Activated naive CD8-positive, alpha-beta T cell treated with anti-CD3 and anti-CD28 coated beads, Interleukin-2, amount 50 U/mL, for 24 hours (primary cell): ENCODE results near the gene CCDC102A.

Source experiments
- ATAC-seq: fragments of 150-1000 bp; cut with Tn5 transposase; one replicate; pipeline ENCODE4 v1.10.0; 2021
- DNase-seq: peaks from one replicate; pipeline ENCODE4 v3.0.0; 2021
- H3K27ac Mint-ChIP-seq: one replicate; pipeline ENCODE4 v1.8.0; 2021; ENCODE audit warnings: mild to moderate bottlenecking, mixed read lengths
- H3K27me3 Mint-ChIP-seq: one replicate; pipeline ENCODE4 v1.8.0; 2021; ENCODE audit warnings: mixed read lengths
- H3K36me3 Mint-ChIP-seq: one replicate; pipeline ENCODE4 v1.8.0; 2021; ENCODE audit warnings: low read depth, mixed read lengths
- H3K4me1 Mint-ChIP-seq: one replicate; pipeline ENCODE4 v1.8.0; 2021; ENCODE audit warnings: mixed read lengths
- H3K4me3 Mint-ChIP-seq: one replicate; pipeline ENCODE4 v1.8.0; 2021; ENCODE audit warnings: mild to moderate bottlenecking, moderate library complexity, mixed read lengths
- H3K9me3 Mint-ChIP-seq: one replicate; pipeline ENCODE4 v1.8.0; 2021; ENCODE audit warnings: mixed read lengths

The CCDC102A gene

DNA sequence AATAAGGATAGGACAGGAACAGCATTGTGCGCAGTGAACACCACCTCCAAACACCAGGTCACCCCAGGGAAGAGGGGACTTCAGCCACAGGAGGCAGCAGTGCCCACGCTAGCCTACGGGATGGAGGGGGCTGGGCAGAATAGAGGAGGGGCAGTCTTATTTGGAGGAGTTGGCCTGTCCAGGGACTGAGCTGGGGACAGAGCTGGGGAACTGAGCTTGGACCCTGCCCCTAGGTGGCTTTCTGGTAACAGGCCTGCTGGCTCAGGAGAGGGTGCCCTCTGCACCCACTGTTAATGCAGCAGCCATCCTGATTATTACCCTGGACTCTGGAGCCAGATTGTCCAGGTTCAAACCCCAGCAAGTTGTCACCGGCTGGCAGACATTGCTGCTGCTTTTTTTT, 9.3 kb downstream of the CCDC102A start:
- H3K9me3 Mint-ChIP-seq, result no peaks in the 10 kb centered on the region
- ATAC-seq (no peak), DNase-seq (no peak)
- H3K4me1 Mint-ChIP-seq, result peaks cover 29% of the 10 kb centered on the region
- H3K27ac Mint-ChIP-seq, result peak overlapping the region; percentile 31
- no peak overlapping the region for H3K4me3 Mint-ChIP-seq
- peaks cover 5% of the 10 kb centered on the region for H3K36me3 Mint-ChIP-seq
- no peaks in the 10 kb centered on the region for H3K27me3 Mint-ChIP-seq

DNA sequence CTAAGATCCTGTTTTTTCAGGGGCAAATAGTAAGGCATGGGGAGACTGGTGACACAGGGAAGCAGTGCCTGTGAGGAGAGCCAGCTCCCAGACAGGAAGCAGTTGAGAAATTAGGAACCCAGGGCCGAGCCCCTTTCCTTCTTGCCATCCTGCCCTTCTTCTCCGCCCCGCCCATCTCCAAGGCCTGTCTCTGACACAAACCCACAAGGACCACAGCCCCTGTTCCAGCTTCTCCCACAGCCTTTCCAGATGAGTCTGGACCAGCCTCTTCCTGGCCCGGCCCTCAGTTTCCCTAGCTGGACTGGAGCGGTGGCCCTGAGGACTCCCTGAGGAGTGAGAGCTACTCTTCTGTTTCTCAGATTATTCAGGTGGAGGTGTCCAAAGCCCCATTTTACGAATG, 9.9 kb downstream of the CCDC102A start:
- Mint-ChIP-seq H3K4me3 (no peak overlapping the region), H3K4me1 (peaks cover 24% of the 10 kb centered on the region), H3K27ac (peak overlapping the region; percentile 31), H3K36me3 (peaks cover 5% of the 10 kb centered on the region), H3K27me3 (no peaks in the 10 kb centered on the region), H3K9me3 (no peaks in the 10 kb centered on the region)
- DNase-seq, result no peak
- ATAC-seq, result no peak

- H3K27me3 Mint-ChIP-seq, result no peaks in the 10 kb centered on the region
- no peak overlapping the region for H3K27ac Mint-ChIP-seq
- peaks cover 17% of the 10 kb centered on the region for H3K4me1 Mint-ChIP-seq
- no peaks in the 10 kb centered on the region for H3K9me3 Mint-ChIP-seq
- DNase-seq (no peak), ATAC-seq (no peak)
- peaks cover 5% of the 10 kb centered on the region for H3K36me3 Mint-ChIP-seq
- no peak overlapping the region for H3K4me3 Mint-ChIP-seq
Measured at GRCh38 chr16:57525761-57526160, 10.6 kb downstream of the CCDC102A start.

- Mint-ChIP-seq H3K36me3 (peaks cover 3% of the 10 kb centered on the region), H3K4me1 (no peaks in the 10 kb centered on the region), H3K27ac (no peak overlapping the region), H3K27me3 (no peaks in the 10 kb centered on the region), H3K9me3 (no peaks in the 10 kb centered on the region), H3K4me3 (no peak overlapping the region)
- no peak for ATAC-seq
- DNase-seq, result no peak
Measured at GRCh38 chr16:57522960-57523359, 13.4 kb downstream of the CCDC102A start.

- Mint-ChIP-seq H3K4me3 (no peak overlapping the region), H3K4me1 (no peaks in the 10 kb centered on the region), H3K27ac (no peak overlapping the region), H3K27me3 (no peaks in the 10 kb centered on the region), H3K9me3 (no peaks in the 10 kb centered on the region), H3K36me3 (peaks cover 3% of the 10 kb centered on the region)
- ATAC-seq (peak; percentile 84), DNase-seq (peak; percentile 86)
Measured at GRCh38 chr16:57519796-57520360, 16.5 kb downstream of the CCDC102A start.

- H3K4me3 Mint-ChIP-seq, result no peak overlapping the region
- DNase-seq (no peak), ATAC-seq (no peak)
- H3K9me3 Mint-ChIP-seq, result no peaks in the 10 kb centered on the region
- H3K4me1 Mint-ChIP-seq, result no peaks in the 10 kb centered on the region
- H3K27ac Mint-ChIP-seq, result no peak overlapping the region
- no peaks in the 10 kb centered on the region for H3K27me3 Mint-ChIP-seq
- peaks cover 3% of the 10 kb centered on the region for H3K36me3 Mint-ChIP-seq
Measured at GRCh38 chr16:57518922-57519321, 17.4 kb downstream of the CCDC102A start.

DNA sequence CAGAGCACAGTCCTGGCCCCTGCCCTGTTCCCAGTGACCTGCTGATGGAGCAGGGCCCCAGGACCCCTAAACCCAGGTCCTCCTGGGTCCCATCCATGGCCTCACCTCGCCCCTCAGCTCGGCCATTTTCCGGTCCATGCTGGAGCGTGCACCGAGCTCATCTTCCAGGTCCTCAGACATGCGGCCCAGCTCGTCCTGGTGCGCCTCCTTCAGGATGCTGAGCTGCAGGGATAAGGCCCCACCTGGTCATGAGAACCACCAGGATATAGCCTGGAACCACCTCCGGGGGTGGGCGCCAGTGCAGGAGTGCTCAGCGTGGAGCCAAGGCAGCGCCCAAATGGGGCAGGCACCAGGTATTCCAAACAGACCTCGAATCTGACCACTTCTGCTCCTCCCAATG, 17.9 kb downstream of the CCDC102A start:
- Mint-ChIP-seq H3K27ac (no peak overlapping the region), H3K4me1 (no peaks in the 10 kb centered on the region), H3K36me3 (peaks cover 3% of the 10 kb centered on the region), H3K9me3 (no peaks in the 10 kb centered on the region), H3K4me3 (no peak overlapping the region), H3K27me3 (no peaks in the 10 kb centered on the region)
- ATAC-seq (no peak), DNase-seq (no peak)

DNA sequence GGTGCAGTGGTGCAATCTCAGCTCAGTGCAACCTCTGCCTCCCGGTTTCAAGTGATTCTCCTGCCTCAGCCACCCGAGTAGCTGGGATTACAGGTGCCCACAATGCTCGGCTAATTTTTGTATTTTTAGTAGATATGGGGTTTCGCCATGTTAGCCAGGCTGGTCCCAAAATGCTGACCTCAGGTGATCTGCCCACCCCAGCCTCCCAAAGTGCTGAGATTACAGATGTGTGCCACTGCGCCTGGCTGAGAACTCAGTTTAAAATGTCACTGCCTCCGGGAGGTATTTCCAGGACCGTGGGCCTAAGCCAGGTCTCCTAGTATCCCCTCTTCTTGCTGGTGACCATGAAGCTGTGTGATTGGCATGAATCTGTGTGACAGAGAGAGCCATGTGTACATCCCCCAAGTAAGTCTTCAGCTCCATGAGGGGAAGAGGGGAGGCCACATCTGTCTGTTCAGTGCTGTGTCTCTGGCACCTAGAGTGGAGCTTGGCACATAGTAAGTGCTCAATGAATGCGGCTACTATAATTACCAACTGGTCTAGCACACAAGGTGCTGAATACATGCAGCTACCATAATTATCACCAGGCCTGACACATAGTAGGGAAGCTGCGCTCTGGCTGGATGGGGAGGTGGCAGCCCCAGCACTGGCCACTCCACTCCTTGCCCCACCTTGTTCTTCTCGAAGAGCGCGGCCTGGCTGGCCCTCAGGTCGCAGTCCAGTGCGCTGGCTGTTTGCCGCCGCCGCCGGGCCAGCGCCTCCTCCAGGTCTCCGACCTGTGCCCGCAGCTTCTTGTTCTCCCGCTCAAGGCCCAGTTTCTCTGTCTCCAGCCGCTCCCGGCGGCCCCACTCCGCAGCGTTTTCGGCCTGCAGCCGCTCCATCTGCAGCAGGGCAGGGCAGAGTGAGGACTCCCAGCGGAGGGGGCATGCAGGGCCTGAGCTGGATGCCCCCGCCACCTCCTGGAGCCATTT, 18.7 kb downstream of the CCDC102A start:
- H3K4me3 Mint-ChIP-seq, result no peak overlapping the region
- ATAC-seq (no peak), DNase-seq (no peak)
- H3K36me3 Mint-ChIP-seq, result peaks cover 3% of the 10 kb centered on the region
- H3K4me1 Mint-ChIP-seq, result no peaks in the 10 kb centered on the region
- no peaks in the 10 kb centered on the region for H3K9me3 Mint-ChIP-seq
- H3K27ac Mint-ChIP-seq, result no peak overlapping the region
- H3K27me3 Mint-ChIP-seq, result no peaks in the 10 kb centered on the region

- ATAC-seq, result no peak
- Mint-ChIP-seq H3K27me3 (no peaks in the 10 kb centered on the region), H3K4me1 (no peaks in the 10 kb centered on the region), H3K36me3 (peaks cover 3% of the 10 kb centered on the region), H3K4me3 (no peak overlapping the region), H3K27ac (no peak overlapping the region), H3K9me3 (no peaks in the 10 kb centered on the region)
- DNase-seq, result no peak
Measured at GRCh38 chr16:57516773-57517172, 19.6 kb downstream of the CCDC102A start.

- ATAC-seq (no peak), DNase-seq (no peak)
- Mint-ChIP-seq H3K9me3 (no peaks in the 10 kb centered on the region), H3K4me3 (no peak overlapping the region), H3K27me3 (no peaks in the 10 kb centered on the region), H3K4me1 (no peaks in the 10 kb centered on the region), H3K27ac (no peak overlapping the region), H3K36me3 (peaks cover 3% of the 10 kb centered on the region)
Measured at GRCh38 chr16:57516176-57516725, 20.1 kb downstream of the CCDC102A start.

- DNase-seq (no peak), ATAC-seq (no peak)
- no peak overlapping the region for H3K27ac Mint-ChIP-seq
- no peaks in the 10 kb centered on the region for H3K9me3 Mint-ChIP-seq
- no peaks in the 10 kb centered on the region for H3K27me3 Mint-ChIP-seq
- H3K36me3 Mint-ChIP-seq, result peaks cover 3% of the 10 kb centered on the region
- no peaks in the 10 kb centered on the region for H3K4me1 Mint-ChIP-seq
- no peak overlapping the region for H3K4me3 Mint-ChIP-seq
Measured at GRCh38 chr16:57514791-57515600, 21.4 kb downstream of the CCDC102A start.

DNA sequence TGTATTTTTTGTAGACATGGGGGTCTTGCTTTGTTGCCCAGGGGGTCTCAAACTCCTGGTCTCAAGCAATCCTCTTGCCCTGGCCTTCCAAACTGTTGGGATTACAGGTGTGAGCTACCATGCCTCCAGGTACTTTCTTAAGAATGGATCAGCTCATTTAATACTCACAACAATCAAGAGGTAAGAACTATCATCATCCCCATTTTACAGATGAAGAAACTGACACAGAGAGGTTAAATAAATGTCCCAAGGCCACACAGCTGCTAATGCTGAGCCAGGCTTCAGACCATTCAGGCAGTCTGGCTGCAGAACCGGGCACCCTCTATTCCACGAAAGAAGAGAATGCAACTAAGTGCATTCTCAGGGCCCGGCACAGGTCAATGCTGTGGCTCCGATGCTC, 22.0 kb downstream of the CCDC102A start:
- Mint-ChIP-seq H3K36me3 (peaks cover 3% of the 10 kb centered on the region), H3K4me3 (no peak overlapping the region), H3K4me1 (no peaks in the 10 kb centered on the region), H3K27ac (no peak overlapping the region), H3K27me3 (no peaks in the 10 kb centered on the region), H3K9me3 (no peaks in the 10 kb centered on the region)
- ATAC-seq, result no peak
- no peak for DNase-seq

- ATAC-seq (no peak), DNase-seq (no peak)
- H3K4me1 Mint-ChIP-seq, result no peaks in the 10 kb centered on the region
- no peak overlapping the region for H3K27ac Mint-ChIP-seq
- no peaks in the 10 kb centered on the region for H3K36me3 Mint-ChIP-seq
- no peak overlapping the region for H3K4me3 Mint-ChIP-seq
- no peaks in the 10 kb centered on the region for H3K9me3 Mint-ChIP-seq
- H3K27me3 Mint-ChIP-seq, result no peaks in the 10 kb centered on the region
Measured at GRCh38 chr16:57513371-57514102, 22.8 kb downstream of the CCDC102A start.
